ENCODE data around the gene TAAR8.
"Not testable (repeated sequence)": the region's sequence is repeated elsewhere in the genome, so short reads cannot be mapped to it uniquely, and the experiment has no call there.

The TAAR8 gene

GRCh38 chr6:132552372-132552771, at the start of gene TAAR8:
Gene TAAR8 (plus strand): TSS chr6:132552672. CDS start chr6:132552693, 21 bp downstream.
- no peak for DNase-seq (ENCODE audit: low spot score)

- DNase-seq (ENCODE audit: low spot score): no peak
These were observed 47.7 kb upstream of the TAAR8 start for GRCh38 chr6:132504757-132505156.

- DNase-seq (ENCODE audit: low spot score): no peak
These were observed 47.3 kb upstream of the TAAR8 start for GRCh38 chr6:132505158-132505557.

GRCh38 chr6:132506461-132506860, 46.0 kb upstream of the TAAR8 start:
- no peak for DNase-seq (ENCODE audit: low spot score)

- no peak for DNase-seq (ENCODE audit: low spot score)
These were observed 45.3 kb upstream of the TAAR8 start for GRCh38 chr6:132506869-132507808.

- peak; percentile 30 for DNase-seq (ENCODE audit: low spot score)
These were observed 41.2 kb upstream of the TAAR8 start for GRCh38 chr6:132511210-132511830.

GRCh38 chr6:132511831-132512220, 40.6 kb upstream of the TAAR8 start:
- peak; percentile 21 for DNase-seq (ENCODE audit: low spot score)

- DNase-seq (ENCODE audit: low spot score): no peak
These were observed 40.2 kb upstream of the TAAR8 start for GRCh38 chr6:132512342-132512637.

- peak; percentile 93 for DNase-seq (ENCODE audit: low spot score)
These were observed 39.5 kb upstream of the TAAR8 start, which contains the start of gene STX7 for GRCh38 chr6:132512638-132513632. Gene STX7 (minus strand): TSS chr6:132513116. CDS start chr6:132503530, 9,586 bp downstream.

GRCh38 chr6:132513831-132514545, 38.5 kb upstream of the TAAR8 start:
- DNase-seq (ENCODE audit: low spot score): no peak

GRCh38 chr6:132515386-132515785, 37.1 kb upstream of the TAAR8 start:
- DNase-seq (ENCODE audit: low spot score): no peak

GRCh38 chr6:132520953-132521352, 31.5 kb upstream of the TAAR8 start:
- DNase-seq (ENCODE audit: low spot score): no peak

- no peak for DNase-seq (ENCODE audit: low spot score)
These were observed 27.8 kb upstream of the TAAR8 start for GRCh38 chr6:132524646-132525045.

- DNase-seq (ENCODE audit: low spot score): no peak
These were observed 26.6 kb upstream of the TAAR8 start for GRCh38 chr6:132525866-132526265.

- no peak for DNase-seq (ENCODE audit: low spot score)
These were observed 26.0 kb upstream of the TAAR8 start for GRCh38 chr6:132526461-132526860.

- peak; percentile 57 for DNase-seq (ENCODE audit: low spot score)
These were observed 24.7 kb upstream of the TAAR8 start for GRCh38 chr6:132527791-132528190.

GRCh38 chr6:132530293-132530974, 22.0 kb upstream of the TAAR8 start:
- peak; percentile 68 for DNase-seq (ENCODE audit: low spot score)

GRCh38 chr6:132534546-132534945, 17.9 kb upstream of the TAAR8 start:
- DNase-seq (ENCODE audit: low spot score): not testable (repeated sequence)

- no peak for DNase-seq (ENCODE audit: low spot score)
These were observed 15.3 kb upstream of the TAAR8 start for GRCh38 chr6:132537145-132537544.

GRCh38 chr6:132537977-132538376, 14.5 kb upstream of the TAAR8 start, which contains the start of gene TAAR9:
Gene TAAR9 (plus strand): TSS chr6:132538277. CDS start chr6:132538290, 13 bp downstream.
- DNase-seq (ENCODE audit: low spot score): no peak

- no peak for DNase-seq (ENCODE audit: low spot score)
These were observed 7.6 kb upstream of the TAAR8 start for GRCh38 chr6:132544826-132545225.
